Esophagus muscularis mucosa (tissue), 4 donors: Measurements from ENCODE around the gene NEURL1B.

Experiments
- CTCF ChIP-seq, 3 experiments: fragments of 200-600 bp in 2 of 3; fragments of 450-650 bp in 1 of 3; sonication (generic) in 2 of 3; IDR thresholded peaks; one replicate each; pipeline ENCODE4 v1.5.1; 2017 to 2019; ENCODE audit warnings: antibody characterized with exemption in 3 of 3, mild to moderate bottlenecking in 2 of 3, moderate library complexity in 1 of 3
- EP300 ChIP-seq: sonication (generic); formaldehyde crosslinking; IDR thresholded peaks from one replicate; pipeline ENCODE4 v1.6.1; 2017; ENCODE audit warnings: antibody characterized with exemption
- POLR2A ChIP-seq: fragments of 450-650 bp; IDR thresholded peaks from one replicate; pipeline ENCODE4 v1.6.1; 2017; ENCODE audit warnings: antibody characterized with exemption, moderate library complexity, mild to moderate bottlenecking, low read depth
- POLR2AphosphoS5 ChIP-seq, 2 donors: sonication (generic); formaldehyde crosslinking; IDR thresholded peaks; one replicate each; pipeline ENCODE4 v1.6.1; 2017; ENCODE audit warnings: antibody characterized with exemption in 2 of 2

GRCh38 chr5:172616136-172616535 lies 24.9 kb upstream of the NEURL1B start:
- TF ChIP-seq CTCF (IDR thresholded peaks at IDR 0.05) (no peak), EP300 (no peak), POLR2A (no peak), POLR2AphosphoS5 (IDR thresholded peaks at IDR 0.05) (no peak)
